Natural killer cell (primary cell): ENCODE results near the gene MYLK. TPM values are rescaled to one million over a fixed set of nuclear protein-coding genes. Genes with fewer than 3 reads are reported as not detected.

Source experiments
- ATAC-seq, 3 donors: fragments of 150-1000 bp in 2 of 3; fragments of 200-7000 bp in 1 of 3; cut with Tn5 transposase; 1 replicate in 1 of 3; 2 replicates in 2 of 3; pipeline ENCODE4 v1.10.0; 2021; ENCODE audit warnings: mild to moderate bottlenecking in 2 of 3, moderate library complexity in 2 of 3
- DNase-seq, 2 donors: peaks; one replicate each; pipeline versions ENCODE4 v3.0.0 to v3.0.0-alpha.2; 2013 to 2021; ENCODE audit warnings: mixed read lengths in 1 of 2
- H3K27ac ChIP-seq: one replicate; pipeline ENCODE4 v1.5.1; 2013; ENCODE audit warnings: mild to moderate bottlenecking, low read length
- H3K27me3 ChIP-seq: one replicate; pipeline ENCODE4 v1.6.1; 2013; ENCODE audit warnings: low read length; ENCODE audit not compliant: control insufficient read depth, insufficient read depth
- H3K36me3 ChIP-seq: one replicate; pipeline ENCODE4 v1.6.1; 2013; ENCODE audit warnings: low read length; ENCODE audit not compliant: control insufficient read depth, insufficient read depth
- H3K4me1 ChIP-seq: one replicate; pipeline ENCODE4 v1.6.1; 2013; ENCODE audit warnings: low read length; ENCODE audit not compliant: control insufficient read depth, insufficient read depth
- H3K4me3 ChIP-seq: one replicate; pipeline ENCODE4 v1.5.1; 2013; ENCODE audit warnings: low read length
- H3K9me3 ChIP-seq: one replicate; pipeline ENCODE4 v1.6.1; 2013; ENCODE audit warnings: low read length; ENCODE audit not compliant: control insufficient read depth, insufficient read depth
- H3K27ac Mint-ChIP-seq, 2 donors: one replicate each; pipeline ENCODE4 v1.8.0; 2022; ENCODE audit warnings: mild to moderate bottlenecking in 2 of 2, mixed read lengths in 2 of 2, moderate library complexity in 1 of 2
- H3K27me3 Mint-ChIP-seq, 2 donors: one replicate each; pipeline ENCODE4 v1.8.0; 2022; ENCODE audit warnings: low read depth in 2 of 2, mixed read lengths in 2 of 2
- H3K36me3 Mint-ChIP-seq: one replicate; pipeline ENCODE4 v1.8.0; 2022; ENCODE audit warnings: mixed read lengths
- H3K4me1 Mint-ChIP-seq, 2 donors: one replicate each; pipeline ENCODE4 v1.8.0; 2022; ENCODE audit warnings: mixed read lengths in 2 of 2
- H3K4me3 Mint-ChIP-seq: one replicate; pipeline ENCODE4 v1.8.0; 2022; ENCODE audit warnings: mild to moderate bottlenecking, moderate library complexity, mixed read lengths
- H3K9me3 Mint-ChIP-seq, 2 donors: one replicate each; pipeline ENCODE4 v1.8.0; 2022; ENCODE audit warnings: mixed read lengths in 2 of 2
- CTCF ChIP-seq: fragments of 200-600 bp; IDR thresholded peaks from one replicate; pipeline ENCODE4 v1.8.0; 2022; ENCODE audit warnings: antibody characterized with exemption
- WGBS: methylation state at CpG from one replicate; pipeline ENCODE4 v1.1.7; 2013; ENCODE audit warnings: missing lambda C conversion rate; ENCODE audit not compliant: insufficient coverage; 5-methylcytosine and 5-hydroxymethylcytosine counted together
- intact Hi-C: fragments of 100-400 bp; cut with micrococcal nuclease; formaldehyde crosslinking; loops from one replicate; pipeline ENCODE4 v1.14.2; 2022
- total RNA-seq, 4 donors: library from RNA; stranded (reverse); fragments of 120-200 nt in 1 of 4; gene quantifications; one replicate each; pipeline versions ENCODE4 v1.2.3 to v1.2.4, GENCODE V29; 2013 to 2022

Gene MYLK
- total RNA-seq, 3 donors from 2014 or later (not counting 1 experiment from before 2014, with no cell fraction given), result 0.39 to 5.4 (median 3.4) TPM

- Mint-ChIP-seq H3K4me1 (no peaks in the 10 kb centered on the region), H3K36me3 (no peaks in the 10 kb centered on the region), H3K27me3 (no peaks in the 10 kb centered on the region), H3K9me3 (no peaks in the 10 kb centered on the region), H3K27ac (no peak overlapping the region), H3K4me3 (no peak overlapping the region)
- 82% methylated on average over 2 of the region's 2 CpGs for WGBS
- Histone ChIP-seq H3K27me3 (no peaks in the 10 kb centered on the region), H3K4me1 (no peaks in the 10 kb centered on the region), H3K4me3 (no peak overlapping the region), H3K27ac (no peak overlapping the region), H3K36me3 (no peaks in the 10 kb centered on the region), H3K9me3 (no peaks in the 10 kb centered on the region)
- intact Hi-C loops, result no loop called here
- DNase-seq, result no peak
- no peak for ATAC-seq
- no peak for TF ChIP-seq CTCF
Measured at GRCh38 chr3:123805504-123805903, 78.6 kb downstream of the MYLK start.

- ATAC-seq (no peak), DNase-seq (no peak)
- no peak overlapping the region for H3K27ac ChIP-seq
- 82% methylated on average over 7 of the region's 7 CpGs for WGBS
- H3K4me3 Mint-ChIP-seq, result no peak overlapping the region
- intact Hi-C loops, result no loop called here
- TF ChIP-seq CTCF, result no peak
- no peak overlapping the region for H3K4me3 ChIP-seq
- no peaks in the 10 kb centered on the region for H3K27me3 ChIP-seq
- no peaks in the 10 kb centered on the region for H3K9me3 Mint-ChIP-seq
- no peak overlapping the region for H3K27ac Mint-ChIP-seq
- no peaks in the 10 kb centered on the region for H3K27me3 Mint-ChIP-seq
- H3K36me3 ChIP-seq, result no peaks in the 10 kb centered on the region
- no peaks in the 10 kb centered on the region for H3K36me3 Mint-ChIP-seq
- H3K9me3 ChIP-seq, result no peaks in the 10 kb centered on the region
- no peaks in the 10 kb centered on the region for H3K4me1 Mint-ChIP-seq
- no peaks in the 10 kb centered on the region for H3K4me1 ChIP-seq
Measured at GRCh38 chr3:123805101-123805500, 79.0 kb downstream of the MYLK start.

- Mint-ChIP-seq H3K36me3 (no peaks in the 10 kb centered on the region), H3K4me1 (no peaks in the 10 kb centered on the region), H3K9me3 (no peaks in the 10 kb centered on the region), H3K4me3 (no peak overlapping the region), H3K27me3 (no peaks in the 10 kb centered on the region), H3K27ac (no peak overlapping the region)
- ATAC-seq (no peak), DNase-seq (no peak)
- no peak for TF ChIP-seq CTCF
- no peaks in the 10 kb centered on the region for H3K27me3 ChIP-seq
- no peaks in the 10 kb centered on the region for H3K4me1 ChIP-seq
- intact Hi-C loops, result no loop called here
- no peaks in the 10 kb centered on the region for H3K9me3 ChIP-seq
- H3K4me3 ChIP-seq, result no peak overlapping the region
- H3K36me3 ChIP-seq, result no peaks in the 10 kb centered on the region
- H3K27ac ChIP-seq, result no peak overlapping the region
- 89% methylated on average over 3 of the region's 3 CpGs for WGBS
Measured at GRCh38 chr3:123804676-123805075, 79.5 kb downstream of the MYLK start.

GRCh38 chr3:123803521-123803920 is 80.6 kb downstream of the MYLK start:
- WGBS, result 92% methylated on average over 4 of the region's 5 CpGs
- Histone ChIP-seq H3K4me3 (no peak overlapping the region), H3K27ac (no peak overlapping the region), H3K36me3 (no peaks in the 10 kb centered on the region), H3K4me1 (no peaks in the 10 kb centered on the region), H3K27me3 (no peaks in the 10 kb centered on the region), H3K9me3 (no peaks in the 10 kb centered on the region)
- intact Hi-C loops, result no loop called here
- no peak for TF ChIP-seq CTCF
- DNase-seq, result no peak
- Mint-ChIP-seq H3K27ac (no peak overlapping the region), H3K9me3 (no peaks in the 10 kb centered on the region), H3K36me3 (no peaks in the 10 kb centered on the region), H3K4me3 (no peak overlapping the region), H3K4me1 (no peaks in the 10 kb centered on the region), H3K27me3 (no peaks in the 10 kb centered on the region)
- no peak for ATAC-seq
